ENCODE data around the gene TNFRSF13B.

DNA sequence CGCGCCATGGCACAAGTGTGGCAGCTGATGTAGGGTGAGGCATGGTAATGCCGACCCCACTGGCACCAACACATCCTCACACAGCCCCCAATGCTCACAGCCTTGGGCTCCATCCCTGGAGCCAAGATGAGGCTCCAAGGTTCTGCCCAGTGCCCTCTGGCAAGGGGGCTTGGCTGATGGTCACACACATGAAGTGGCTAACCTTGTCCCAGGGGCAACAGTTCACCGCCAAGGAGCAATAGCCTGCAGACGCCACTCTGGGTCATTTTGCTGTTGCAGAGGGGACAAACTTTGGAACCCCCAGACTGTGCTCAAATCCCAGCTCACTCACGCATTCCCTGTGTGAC lies 26.8 kb downstream of the TNFRSF13B start:
- TF ChIP-seq POLR2AphosphoS5 (IDR thresholded peaks at IDR 0.05; ENCODE audit: borderline replicate concordance, low read depth, low read length) (no peak), EZH2 (IDR thresholded peaks at IDR 0.05) (no peak), FOXP2 (optimal IDR thresholded peaks at IDR 0.05; ENCODE audit: control extremely low read depth, extremely low read length, insufficient read depth) (no peak)
